Neural cell (in vitro differentiated cells): ENCODE results near the gene IFIH1. TPM values are rescaled to one million over a fixed set of nuclear protein-coding genes. Genes with fewer than 3 reads are reported as not detected.

Source experiments
- H2AFZ ChIP-seq: fragments of 200-600, 300-800 bp; sonication (generic), shearing (Covaris generic); 2 replicates; pipeline ENCODE4 v1.6.0; 2014; ENCODE audit warnings: low read depth, mild to moderate bottlenecking, antibody characterized with exemption, low read length, moderate library complexity
- H3F3A ChIP-seq: fragments of 200-600 bp; shearing (Covaris generic); 2 replicates; pipeline ENCODE4 v1.6.1; 2016; ENCODE audit warnings: mild to moderate bottlenecking, moderate library complexity, mixed read lengths, antibody characterized with exemption, low read length; ENCODE audit not compliant: insufficient read depth, poor library complexity, severe bottlenecking
- H3K27ac ChIP-seq: fragments of 200-600, 300-800 bp; sonication (generic), shearing (Covaris generic); 2 replicates; pipeline ENCODE4 v1.5.1; 2014; ENCODE audit warnings: mild to moderate bottlenecking, low read length, moderate library complexity
- H3K27me3 ChIP-seq: fragments of 300-800, 200-600 bp; sonication (generic), shearing (Covaris generic); 2 replicates; pipeline ENCODE4 v1.6.0; 2014; ENCODE audit warnings: mild to moderate bottlenecking, low read depth, low read length, moderate library complexity; ENCODE audit not compliant: insufficient read depth
- H3K36me3 ChIP-seq: fragments of 300-800, 200-600 bp; sonication (generic), shearing (Covaris generic); 2 replicates; pipeline ENCODE4 v1.5.1; 2014; ENCODE audit warnings: mild to moderate bottlenecking, antibody characterized with exemption, low read length, moderate library complexity; ENCODE audit not compliant: insufficient read depth
- H3K4me2 ChIP-seq: fragments of 300-800, 200-600 bp; sonication (generic), shearing (Covaris generic); 2 replicates; pipeline ENCODE4 v1.6.0; 2014; ENCODE audit warnings: mild to moderate bottlenecking, low read length
- H3K4me3 ChIP-seq: fragments of 300-800, 200-600 bp; sonication (generic), shearing (Covaris generic); 2 replicates; pipeline ENCODE4 v1.5.1; 2014; ENCODE audit warnings: mild to moderate bottlenecking, low read length, moderate library complexity
- H3K79me2 ChIP-seq: fragments of 200-600 bp; shearing (Covaris generic); replicated peaks from 2 replicates; pipeline ENCODE4 v1.6.0; 2014; ENCODE audit warnings: mild to moderate bottlenecking, low read length, moderate library complexity; ENCODE audit not compliant: insufficient read depth
- H3K9ac ChIP-seq: fragments of 300-800, 200-600 bp; sonication (generic), shearing (Covaris generic); 2 replicates; pipeline ENCODE4 v1.6.1; 2016; ENCODE audit warnings: mild to moderate bottlenecking, low read length, mixed read lengths
- H3K9me2 ChIP-seq: fragments of 200-600 bp; shearing (Covaris generic); 2 replicates; pipeline ENCODE4 v1.6.1; 2016; ENCODE audit warnings: mild to moderate bottlenecking, low read length, mixed read lengths; ENCODE audit not compliant: insufficient read depth
- H3K9me3 ChIP-seq: fragments of 200-600, 300-800 bp; sonication (generic), shearing (Covaris generic); 2 replicates; pipeline ENCODE4 v1.6.1; 2016; ENCODE audit warnings: mild to moderate bottlenecking, mixed run types, low read length, moderate library complexity, mixed read lengths
- H4K20me1 ChIP-seq: fragments of 200-600 bp; shearing (Covaris generic); 2 replicates; pipeline ENCODE4 v1.6.1; 2016; ENCODE audit warnings: mild to moderate bottlenecking, mixed run types; ENCODE audit not compliant: insufficient read depth
- CTCF ChIP-seq: fragments of 450-650 bp; IDR thresholded peaks from 2 replicates; pipeline ENCODE4 v1.5.1; 2014; ENCODE audit warnings: antibody characterized with exemption, mild to moderate bottlenecking, moderate library complexity; ENCODE audit not compliant: poor library complexity, severe bottlenecking
- EP300 ChIP-seq: fragments of 450-650 bp; conservative IDR thresholded peaks from 2 replicates; pipeline ENCODE4 v1.6.1; 2014; ENCODE audit warnings: antibody characterized with exemption, mild to moderate bottlenecking, moderate library complexity; ENCODE audit not compliant: poor library complexity, severe bottlenecking
- EZH2 ChIP-seq: fragments of 200-600, 300-800 bp; shearing (Covaris generic), sonication (generic); IDR thresholded peaks from 2 replicates; pipeline ENCODE4 v1.6.1; 2014; ENCODE audit warnings: antibody characterized with exemption, low read length, borderline replicate concordance, mild to moderate bottlenecking; ENCODE audit not compliant: insufficient read depth, poor library complexity, severe bottlenecking
- MXI1 ChIP-seq: fragments of 450-650 bp; conservative IDR thresholded peaks from 2 replicates; pipeline ENCODE4 v1.6.1; 2014; ENCODE audit warnings: antibody characterized with exemption, mild to moderate bottlenecking; ENCODE audit not compliant: poor library complexity, severe bottlenecking
- POLR2AphosphoS5 ChIP-seq: IDR thresholded peaks from 2 replicates; pipeline ENCODE4 v1.6.1; 2012
- RAD21 ChIP-seq: fragments of 450-650 bp; conservative IDR thresholded peaks from 2 replicates; pipeline ENCODE4 v1.6.1; 2014; ENCODE audit warnings: antibody characterized with exemption, mild to moderate bottlenecking, moderate library complexity
- REST ChIP-seq: IDR thresholded peaks from 2 replicates; pipeline ENCODE4 v1.6.1; 2012; ENCODE audit warnings: borderline replicate concordance
- SMC3 ChIP-seq: fragments of 450-650 bp; conservative IDR thresholded peaks from 2 replicates; pipeline ENCODE4 v1.6.1; 2014; ENCODE audit warnings: antibody characterized with exemption, mild to moderate bottlenecking, moderate library complexity; ENCODE audit not compliant: poor library complexity
- TAF1 ChIP-seq: IDR thresholded peaks from 2 replicates; pipeline ENCODE4 v1.6.1; 2012; ENCODE audit warnings: low read depth
- polyA plus RNA-seq: library from polyadenylated mRNA; depleted of rRNA; stranded (reverse); fragments of >200 nt; gene quantifications from 2 replicates; pipeline ENCODE4 v1.2.3, GENCODE V29; 2014

IFIH1 gene
- polyA plus RNA-seq, 1 donor from 2014 or later: not detected

DNA sequence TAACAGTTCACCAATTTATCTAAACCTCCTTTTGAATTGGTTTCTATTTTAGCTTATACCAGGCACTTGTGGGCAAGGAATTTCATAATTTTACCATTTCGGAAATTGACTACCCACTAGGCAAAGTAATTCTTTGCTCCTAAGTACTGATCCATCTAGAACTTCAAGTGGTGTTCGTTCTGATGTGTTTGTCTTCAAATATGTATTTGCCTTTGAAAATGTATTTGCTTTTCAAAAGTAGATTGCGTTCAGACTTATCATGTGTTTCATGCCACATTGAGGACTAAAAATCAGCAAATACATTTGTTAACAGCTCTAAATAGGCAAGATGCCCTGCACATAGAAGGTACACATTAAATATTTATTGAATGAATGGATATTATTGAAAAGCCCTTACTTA lies 26.7 kb downstream of the IFIH1 start:
- no peaks in the 10 kb centered on the region for H3K9me2 ChIP-seq
- no peaks in the 10 kb centered on the region for H3K9me3 ChIP-seq
- H3K4me3 ChIP-seq: no peak overlapping the region
- TF ChIP-seq MXI1 (no peak), EZH2 (no peak), TAF1 (no peak), SMC3 (no peak), CTCF (no peak), RAD21 (no peak), EP300 (no peak), REST (no peak), POLR2AphosphoS5 (no peak)
- no peak overlapping the region for H3K27ac ChIP-seq
- H3K4me2 ChIP-seq: no peak overlapping the region
- no peaks in the 10 kb centered on the region for H3F3A ChIP-seq
- H3K79me2 ChIP-seq: no peaks in the 10 kb centered on the region
- H2AFZ ChIP-seq: no peak overlapping the region
- no peaks in the 10 kb centered on the region for H3K36me3 ChIP-seq
- no peaks in the 10 kb centered on the region for H4K20me1 ChIP-seq
- H3K9ac ChIP-seq: no peak overlapping the region
- H3K27me3 ChIP-seq: no peaks in the 10 kb centered on the region

- Histone ChIP-seq H3K36me3 (no peaks in the 10 kb centered on the region), H3K79me2 (no peaks in the 10 kb centered on the region), H3K9me3 (no peaks in the 10 kb centered on the region), H2AFZ (no peak overlapping the region), H3K27ac (no peak overlapping the region), H3K9me2 (no peaks in the 10 kb centered on the region), H3K4me2 (no peak overlapping the region), H3K27me3 (no peaks in the 10 kb centered on the region), H3K4me3 (no peak overlapping the region), H4K20me1 (no peaks in the 10 kb centered on the region), H3K9ac (no peak overlapping the region), H3F3A (no peaks in the 10 kb centered on the region)
- no peak for TF ChIP-seq REST
- no peak for TF ChIP-seq CTCF
- no peak for TF ChIP-seq RAD21
- TF ChIP-seq EZH2: no peak
- TF ChIP-seq EP300: no peak
- no peak for TF ChIP-seq POLR2AphosphoS5
- no peak for TF ChIP-seq TAF1
- TF ChIP-seq MXI1: no peak
- TF ChIP-seq SMC3: no peak
These were observed 35.6 kb downstream of the IFIH1 start for GRCh38 chr2:162282765-162283425.
